Lower leg skin (tissue), 3 donors: ENCODE measurements around the gene IL1RAPL1.

ENCODE experiments used
- CTCF ChIP-seq, 3 donors: fragments of 450-650 bp; IDR thresholded peaks; one replicate each; pipeline ENCODE4 v1.5.1; 2016; ENCODE audit warnings: antibody characterized with exemption in 3 of 3, mild to moderate bottlenecking in 3 of 3, moderate library complexity in 2 of 3
- POLR2A ChIP-seq, 2 donors: fragments of 450-650 bp; IDR thresholded peaks; one replicate each; pipeline ENCODE4 v1.6.1; 2016 to 2017; ENCODE audit warnings: antibody characterized with exemption in 2 of 2, mild to moderate bottlenecking in 1 of 2, moderate library complexity in 1 of 2

DNA sequence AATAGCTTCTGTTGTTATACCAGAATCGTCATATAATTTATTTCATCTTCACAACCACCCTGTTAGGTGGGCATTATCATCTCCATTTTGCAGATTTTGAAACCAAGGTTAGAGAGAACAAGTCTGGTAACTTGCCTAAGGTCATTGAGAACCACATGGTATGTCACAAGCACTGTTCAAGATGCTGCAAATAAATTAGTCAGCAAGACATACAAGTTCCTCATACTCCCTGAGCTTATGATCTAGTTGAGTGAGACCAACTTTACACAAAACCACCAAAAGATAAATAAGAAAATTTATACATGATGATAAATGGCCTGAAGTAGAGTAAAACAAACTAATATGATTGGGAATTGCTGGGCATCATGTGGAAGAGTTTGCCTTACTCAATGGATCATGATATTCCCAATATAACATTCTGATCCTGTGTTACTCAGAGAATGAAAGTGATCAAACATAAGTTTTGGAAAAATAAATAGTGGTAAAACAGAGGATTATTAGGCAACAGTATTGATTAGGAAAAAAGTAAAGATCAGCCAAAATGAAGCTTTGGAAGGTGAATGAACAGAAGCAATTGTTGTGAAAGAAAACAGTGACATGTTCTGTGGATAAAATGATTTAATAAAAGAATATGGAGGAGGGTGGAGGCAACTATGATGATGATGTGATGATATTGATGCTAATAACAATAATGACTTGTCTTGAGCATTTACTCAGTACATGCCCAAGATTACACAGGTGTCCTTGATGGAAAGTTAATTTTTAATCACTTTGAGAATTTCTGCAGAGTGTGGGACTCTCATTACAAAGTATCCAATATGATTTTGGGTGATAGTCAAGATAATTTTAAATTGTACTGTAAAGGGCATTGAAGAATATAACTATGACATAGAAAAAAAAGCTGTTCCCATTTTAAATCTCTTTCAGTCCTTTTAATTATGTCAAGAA lies 34.1 kb upstream of the IL1RAPL1 start:
- TF ChIP-seq POLR2A (IDR thresholded peaks at IDR 0.05) (no peak), CTCF (IDR thresholded peaks at IDR 0.05) (no peak)
